SKM-1 (cell line): ENCODE measurements around the gene ZNF10.

ENCODE experiments used
- DNase-seq: peaks from one replicate; lab custom pipeline; 2025; ENCODE audit not compliant: unreplicated experiment; lab: John Stamatoyannopoulos, UW

Gene ZNF10

DNA sequence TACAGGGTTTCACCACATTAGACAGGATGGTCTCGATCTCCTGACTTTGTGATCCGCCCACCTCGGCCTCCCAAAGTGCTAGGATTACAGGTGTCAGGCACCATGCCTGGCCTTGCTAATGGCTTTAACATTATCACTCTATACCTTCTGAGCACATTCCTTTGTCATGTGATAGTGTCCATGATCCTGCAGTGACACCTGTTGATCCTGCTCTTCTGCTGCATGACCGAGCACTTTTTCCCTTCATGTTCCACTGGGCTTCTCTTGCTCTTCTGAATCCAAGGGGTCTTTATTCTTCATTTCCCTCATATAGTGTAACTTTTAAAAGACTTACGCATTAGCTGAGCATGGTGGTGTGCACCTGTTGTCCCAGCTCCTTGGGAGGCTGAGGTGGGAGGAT lies 62.4 kb downstream of the ZNF10 start:
- DNase-seq, result no peak

DNA sequence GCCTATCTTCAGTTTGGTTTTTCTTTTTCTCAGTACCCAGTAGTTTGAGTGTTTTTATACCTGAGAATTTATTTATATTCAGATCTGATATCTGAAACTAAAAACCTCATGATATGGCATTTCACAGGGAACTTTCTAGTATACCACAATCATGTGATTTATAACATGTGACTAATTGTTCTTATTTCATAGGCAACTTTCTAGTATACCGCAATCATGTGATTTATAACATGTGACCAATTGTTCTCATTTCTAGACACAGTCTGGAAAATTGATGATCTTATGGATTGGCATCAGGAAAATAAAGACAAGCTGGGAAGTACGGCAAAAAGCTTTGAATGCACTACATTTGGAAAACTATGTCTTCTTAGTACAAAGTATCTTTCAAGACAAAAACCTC lies 71.5 kb downstream of the ZNF10 start:
- no peak for DNase-seq

DNA sequence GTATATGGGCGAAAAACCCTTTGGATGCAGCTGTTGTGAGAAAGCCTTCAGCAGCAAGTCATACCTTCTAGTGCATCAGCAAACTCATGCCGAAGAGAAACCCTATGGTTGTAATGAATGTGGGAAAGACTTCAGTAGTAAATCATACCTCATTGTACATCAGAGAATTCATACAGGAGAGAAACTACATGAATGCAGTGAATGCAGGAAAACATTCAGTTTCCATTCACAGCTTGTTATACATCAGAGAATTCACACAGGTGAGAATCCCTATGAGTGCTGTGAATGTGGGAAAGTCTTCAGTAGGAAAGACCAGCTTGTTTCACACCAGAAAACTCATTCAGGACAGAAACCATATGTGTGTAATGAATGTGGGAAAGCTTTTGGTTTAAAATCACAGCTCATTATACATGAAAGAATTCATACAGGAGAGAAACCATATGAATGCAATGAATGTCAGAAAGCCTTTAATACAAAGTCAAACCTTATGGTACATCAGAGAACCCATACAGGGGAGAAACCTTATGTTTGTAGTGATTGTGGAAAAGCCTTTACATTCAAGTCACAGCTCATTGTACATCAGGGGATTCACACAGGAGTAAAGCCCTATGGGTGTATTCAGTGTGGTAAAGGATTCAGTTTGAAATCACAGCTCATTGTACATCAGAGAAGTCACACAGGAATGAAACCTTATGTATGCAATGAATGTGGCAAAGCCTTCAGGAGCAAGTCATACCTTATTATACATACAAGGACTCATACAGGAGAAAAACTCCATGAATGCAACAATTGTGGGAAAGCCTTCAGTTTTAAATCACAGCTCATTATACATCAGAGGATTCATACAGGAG lies 72.3 kb downstream of the ZNF10 start:
- no peak for DNase-seq

DNA sequence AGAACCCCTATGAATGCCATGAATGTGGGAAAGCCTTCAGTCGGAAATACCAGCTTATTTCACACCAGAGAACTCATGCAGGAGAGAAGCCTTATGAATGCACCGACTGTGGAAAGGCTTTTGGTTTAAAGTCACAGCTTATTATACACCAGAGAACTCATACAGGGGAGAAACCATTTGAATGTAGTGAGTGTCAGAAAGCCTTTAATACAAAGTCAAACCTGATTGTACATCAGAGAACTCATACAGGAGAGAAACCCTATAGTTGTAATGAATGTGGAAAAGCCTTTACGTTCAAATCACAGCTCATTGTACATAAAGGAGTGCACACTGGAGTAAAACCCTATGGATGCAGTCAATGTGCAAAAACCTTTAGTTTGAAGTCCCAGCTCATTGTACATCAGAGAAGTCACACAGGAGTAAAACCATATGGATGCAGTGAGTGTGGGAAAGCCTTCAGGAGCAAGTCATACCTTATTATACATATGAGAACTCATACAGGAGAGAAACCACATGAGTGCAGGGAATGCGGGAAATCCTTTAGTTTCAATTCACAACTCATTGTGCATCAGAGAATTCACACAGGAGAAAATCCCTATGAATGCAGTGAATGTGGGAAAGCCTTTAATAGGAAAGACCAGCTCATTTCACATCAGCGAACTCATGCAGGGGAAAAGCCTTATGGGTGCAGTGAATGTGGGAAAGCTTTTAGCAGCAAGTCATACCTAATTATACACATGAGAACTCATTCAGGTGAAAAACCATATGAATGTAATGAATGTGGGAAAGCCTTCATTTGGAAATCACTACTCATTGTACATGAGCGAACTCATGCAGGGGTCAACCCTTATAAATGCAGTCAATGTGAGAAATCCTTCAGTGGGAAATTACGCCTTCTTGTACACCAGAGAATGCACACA lies 73.2 kb downstream of the ZNF10 start:
- no peak for DNase-seq

DNA sequence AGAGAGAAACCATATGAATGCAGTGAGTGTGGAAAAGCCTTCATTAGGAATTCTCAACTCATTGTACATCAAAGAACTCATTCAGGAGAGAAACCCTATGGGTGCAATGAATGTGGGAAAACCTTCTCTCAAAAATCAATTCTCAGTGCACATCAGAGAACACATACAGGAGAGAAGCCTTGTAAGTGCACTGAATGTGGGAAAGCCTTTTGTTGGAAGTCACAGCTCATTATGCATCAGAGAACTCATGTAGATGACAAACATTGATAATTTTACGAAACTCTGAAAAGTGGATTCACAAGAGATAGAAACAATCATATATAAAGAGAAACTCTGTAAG lies 73.8 kb downstream of the ZNF10 start:
- DNase-seq, result no peak

DNA sequence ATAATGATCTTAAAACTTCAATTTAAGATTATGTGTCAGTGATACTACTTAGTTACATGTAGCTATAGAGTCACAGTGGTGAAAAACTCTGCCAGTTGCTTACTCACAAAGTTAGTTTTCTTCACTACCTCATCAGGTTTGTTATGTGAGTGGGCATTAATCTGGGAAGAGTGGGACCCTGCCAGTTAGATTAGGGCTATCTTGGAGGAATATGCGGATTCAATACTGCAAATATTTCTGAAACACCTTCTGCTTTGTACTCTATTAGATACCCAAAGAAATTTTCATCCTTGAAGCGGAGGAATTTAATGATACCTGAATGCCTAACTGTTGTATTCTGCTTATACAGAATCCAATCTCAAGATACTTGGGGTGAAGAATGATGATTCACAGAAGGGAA lies 76.0 kb downstream of the ZNF10 start:
- no peak for DNase-seq
